Lung (tissue), 12 donors: Measurements from ENCODE around the gene C11orf58. TPM values are rescaled to one million over a fixed set of nuclear protein-coding genes. Genes with fewer than 3 reads are reported as not detected.

ENCODE experiments used
- ATAC-seq: fragments of 200-7000 bp; cut with Tn5 transposase; one replicate; pipeline ENCODE4 v1.9.1; 2020; ENCODE audit warnings: moderate number of reproducible peaks; ENCODE audit not compliant: insufficient read depth, low FRiP score
- DNase-seq, 3 donors: peaks; one replicate each; pipeline ENCODE4 v3.0.0-alpha.2; 2013 to 2017
- H3K27ac ChIP-seq, 2 donors: one replicate each; pipeline ENCODE4 v1.5.1; 2013; ENCODE audit warnings: mild to moderate bottlenecking in 2 of 2, moderate library complexity in 2 of 2, control low read depth in 1 of 2, inconsistent platforms in 1 of 2, low read depth in 1 of 2, low read length in 1 of 2
- H3K27me3 ChIP-seq, 3 donors: one replicate each; pipeline ENCODE4 v1.5.1; 2013; ENCODE audit warnings: low read length in 2 of 3; ENCODE audit not compliant: control insufficient read depth in 3 of 3, insufficient read depth in 3 of 3
- H3K36me3 ChIP-seq, 4 donors: one replicate each; pipeline ENCODE4 v1.5.1; 2013; ENCODE audit warnings: low read length in 4 of 4, mild to moderate bottlenecking in 1 of 4, moderate library complexity in 1 of 4; ENCODE audit not compliant: control insufficient read depth in 4 of 4, insufficient read depth in 4 of 4
- H3K4me1 ChIP-seq, 5 donors: one replicate each; pipeline ENCODE4 v1.5.1; 2013; ENCODE audit warnings: low read length in 5 of 5, mild to moderate bottlenecking in 2 of 5, moderate library complexity in 1 of 5; ENCODE audit not compliant: control insufficient read depth in 5 of 5, insufficient read depth in 5 of 5
- H3K4me3 ChIP-seq: one replicate; pipeline ENCODE4 v1.5.1; 2013; ENCODE audit warnings: mild to moderate bottlenecking, control low read depth, moderate library complexity
- H3K9ac ChIP-seq, 2 donors: one replicate each; pipeline ENCODE4 v1.5.1; 2013; ENCODE audit warnings: low read length in 2 of 2, control low read depth in 1 of 2; ENCODE audit not compliant: insufficient read depth in 1 of 2
- H3K9me3 ChIP-seq, 4 donors: one replicate each; pipeline ENCODE4 v1.5.1; 2013; ENCODE audit warnings: low read length in 3 of 4, mild to moderate bottlenecking in 1 of 4, moderate library complexity in 1 of 4; ENCODE audit not compliant: control insufficient read depth in 4 of 4, insufficient read depth in 3 of 4
- WGBS, 2 donors: extraction: QIAGEN DNeasy Blood & Tissue Kit; methylation state at CpG; one replicate each; pipeline ENCODE4 v1.1.7; 2013; 5-methylcytosine and 5-hydroxymethylcytosine counted together
- polyA plus RNA-seq, 2 donors: library from polyadenylated mRNA; stranded (reverse); fragments of 200-250 nt; gene quantifications; one replicate each; pipeline ENCODE4 v1.2.1, GENCODE V29; 2013
- total RNA-seq, 2 donors: library from RNA; depleted of rRNA in 1 of 2; stranded (reverse); fragments of >200 nt in 1 of 2; gene quantifications; one replicate each; pipeline ENCODE4 v1.2.1, GENCODE V29; 2014 to 2021
- TF ChIP-seq, protein P1 (sequence below): IDR thresholded peaks from 2 replicates; pipeline ENCODE4 v1.5.1; 2012; ENCODE audit warnings: mild to moderate bottlenecking; ENCODE audit errors: control extremely low read depth, extremely low read depth
- donor health status: control.
- donor health status: control.
- donor health status: Bipolar disorder and iron deficiency.
- donor health status: healthy.
- donor health status: DM: yes; HTN: yes; CAD: no.

The C11orf58 gene
- total and polyA plus RNA-seq, 4 donors, result 87.2 to 219 (median 97.9) TPM

DNA sequence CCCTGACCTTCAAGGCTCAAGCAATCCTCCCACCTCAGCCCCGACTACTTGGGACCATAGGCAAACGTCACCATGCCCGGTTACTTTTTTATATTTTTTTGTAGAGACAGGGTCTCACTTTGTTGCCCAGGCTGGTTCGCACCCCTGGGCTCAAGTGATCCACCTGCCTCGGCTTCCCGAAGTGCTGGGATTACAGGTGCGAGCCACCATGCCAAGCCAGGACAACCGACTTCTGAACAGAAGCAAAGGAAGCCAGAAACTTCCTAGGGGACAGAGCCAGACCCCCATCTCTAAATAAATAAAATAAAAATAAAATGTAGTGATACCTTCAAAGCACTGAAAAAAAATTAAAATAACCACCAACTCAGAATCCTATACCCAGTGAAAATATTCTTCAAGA, 26.4 kb downstream of the C11orf58 start:
- ATAC-seq, result no peak
- no peak overlapping the region for H3K4me3 ChIP-seq
- H3K27me3 ChIP-seq, result peaks cover 0 to 2% (median 0%) of the 10 kb centered on the region in 3 donors
- H3K27ac ChIP-seq, result no peak overlapping the region
- DNase-seq, result no peak
- no peak overlapping the region for H3K9ac ChIP-seq
- TF ChIP-seq, protein P1, sequence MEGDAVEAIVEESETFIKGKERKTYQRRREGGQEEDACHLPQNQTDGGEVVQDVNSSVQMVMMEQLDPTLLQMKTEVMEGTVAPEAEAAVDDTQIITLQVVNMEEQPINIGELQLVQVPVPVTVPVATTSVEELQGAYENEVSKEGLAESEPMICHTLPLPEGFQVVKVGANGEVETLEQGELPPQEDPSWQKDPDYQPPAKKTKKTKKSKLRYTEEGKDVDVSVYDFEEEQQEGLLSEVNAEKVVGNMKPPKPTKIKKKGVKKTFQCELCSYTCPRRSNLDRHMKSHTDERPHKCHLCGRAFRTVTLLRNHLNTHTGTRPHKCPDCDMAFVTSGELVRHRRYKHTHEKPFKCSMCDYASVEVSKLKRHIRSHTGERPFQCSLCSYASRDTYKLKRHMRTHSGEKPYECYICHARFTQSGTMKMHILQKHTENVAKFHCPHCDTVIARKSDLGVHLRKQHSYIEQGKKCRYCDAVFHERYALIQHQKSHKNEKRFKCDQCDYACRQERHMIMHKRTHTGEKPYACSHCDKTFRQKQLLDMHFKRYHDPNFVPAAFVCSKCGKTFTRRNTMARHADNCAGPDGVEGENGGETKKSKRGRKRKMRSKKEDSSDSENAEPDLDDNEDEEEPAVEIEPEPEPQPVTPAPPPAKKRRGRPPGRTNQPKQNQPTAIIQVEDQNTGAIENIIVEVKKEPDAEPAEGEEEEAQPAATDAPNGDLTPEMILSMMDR, result no peak
- no peaks in the 10 kb centered on the region for H3K9me3 ChIP-seq
- no peaks in the 10 kb centered on the region for H3K36me3 ChIP-seq
- no peaks in the 10 kb centered on the region for H3K4me1 ChIP-seq
- WGBS, 2 donors, result 94 to 96% methylated on average over 8 of the region's 8 CpGs

DNA sequence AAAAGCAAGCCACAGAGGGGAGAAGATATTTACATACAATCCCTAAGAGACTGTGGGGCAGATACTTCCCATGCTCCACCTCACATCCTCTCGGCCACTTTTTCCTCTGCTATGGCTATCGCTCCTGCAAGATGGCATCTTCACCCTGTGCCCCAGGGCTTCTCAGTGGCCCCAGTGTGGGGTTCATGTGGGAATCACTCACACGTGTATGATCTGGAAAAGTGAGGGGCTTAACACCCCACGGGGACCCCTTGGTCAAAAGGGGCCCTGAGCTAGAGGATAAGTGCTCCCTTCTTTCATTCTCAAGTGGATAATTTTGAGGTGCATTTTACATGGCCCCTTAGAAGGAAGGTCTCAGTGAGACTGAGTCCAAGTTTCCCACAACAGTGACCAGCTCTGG, 28.7 kb downstream of the C11orf58 start:
- TF ChIP-seq, protein P1, result no peak
- no peak for ATAC-seq
- WGBS, 2 donors, result 80 to 97% methylated on average over 4 of the region's 4 CpGs

DNA sequence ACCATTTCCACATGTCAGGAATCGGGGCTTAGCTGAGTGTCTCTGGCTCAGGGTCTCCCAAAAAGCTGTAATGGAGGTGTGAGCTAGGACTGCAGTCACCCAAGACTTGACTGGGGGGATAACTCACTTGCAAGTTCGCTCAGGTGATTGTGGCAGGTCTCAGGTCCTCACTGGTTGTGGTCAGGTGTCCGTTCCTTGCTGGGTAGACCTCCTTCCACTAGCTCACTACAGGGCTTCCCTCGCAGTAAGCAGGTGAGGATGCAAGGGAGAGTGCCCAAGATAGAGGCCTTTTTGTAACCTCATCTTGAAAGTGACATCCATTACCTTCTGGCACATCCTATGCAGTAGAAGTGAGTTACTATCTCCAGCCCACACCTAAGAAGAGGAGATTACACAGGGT, 29.5 kb downstream of the C11orf58 start:
- Histone ChIP-seq H3K27ac (no peak overlapping the region), H3K9ac (no peak overlapping the region), H3K4me3 (no peak overlapping the region), H3K9me3 (no peaks in the 10 kb centered on the region), H3K4me1 (no peaks in the 10 kb centered on the region), H3K36me3 (no peaks in the 10 kb centered on the region), H3K27me3 (peaks cover 0 to 2% (median 0%) of the 10 kb centered on the region in 3 donors)
- ATAC-seq (no peak), DNase-seq (no peak)
- 82 to 91% methylated on average over 4 of the region's 4 CpGs for WGBS, 2 donors
- TF ChIP-seq, protein P1, result no peak

More for the DNA sequence above, 28.7 kb downstream of the C11orf58 start:
- Histone ChIP-seq H3K9me3 (no peaks in the 10 kb centered on the region), H3K9ac (no peak overlapping the region), H3K27ac (no peak overlapping the region), H3K36me3 (no peaks in the 10 kb centered on the region), H3K4me1 (no peaks in the 10 kb centered on the region), H3K27me3 (peaks cover 0 to 2% (median 0%) of the 10 kb centered on the region in 3 donors), H3K4me3 (no peak overlapping the region)
- no peak for DNase-seq

DNA sequence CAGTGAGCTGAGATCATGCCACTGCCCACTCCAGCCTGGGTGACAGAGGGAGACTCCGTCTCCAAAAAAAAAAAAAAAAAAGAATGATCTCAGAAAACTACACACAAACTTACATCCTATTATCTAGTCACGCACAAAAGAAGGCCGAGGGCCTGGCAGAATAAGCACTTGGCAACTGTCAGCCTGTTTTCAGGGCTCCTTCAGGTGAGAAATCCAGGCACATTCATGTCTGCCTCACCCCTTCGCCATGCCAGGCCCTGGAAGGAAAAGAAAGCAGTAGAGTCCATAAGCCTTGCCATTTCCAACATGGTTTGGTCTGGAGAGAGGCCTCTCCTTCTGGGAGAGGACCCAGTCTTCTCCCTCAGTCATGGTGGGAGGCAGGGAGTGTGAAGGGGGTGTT, 30.9 kb downstream of the C11orf58 start:
- TF ChIP-seq, protein P1, result no peak
- Histone ChIP-seq H3K9ac (no peak overlapping the region), H3K36me3 (no peaks in the 10 kb centered on the region), H3K27ac (no peak overlapping the region), H3K4me1 (no peaks in the 10 kb centered on the region), H3K9me3 (peaks cover 0 to 2% (median 0%) of the 10 kb centered on the region in 4 donors), H3K27me3 (peaks cover 0 to 2% (median 0%) of the 10 kb centered on the region in 3 donors), H3K4me3 (no peak overlapping the region)
- 94 to 100% methylated on average over 4 of the region's 4 CpGs for WGBS, 2 donors
- DNase-seq, result no peak
- ATAC-seq, result no peak
